Breast epithelium (tissue), 3 donors: ENCODE data around the gene ABCA3.

Source experiments
- CTCF ChIP-seq, 3 donors: fragments of 450-650 bp; IDR thresholded peaks; one replicate each; pipeline ENCODE4 v1.5.1; 2016 to 2017; ENCODE audit warnings: antibody characterized with exemption in 3 of 3, mild to moderate bottlenecking in 3 of 3, moderate library complexity in 3 of 3
- POLR2A ChIP-seq: fragments of 450-650 bp; IDR thresholded peaks from one replicate; pipeline ENCODE4 v1.6.1; 2016; ENCODE audit warnings: antibody characterized with exemption, mild to moderate bottlenecking, moderate library complexity
- POLR2AphosphoS5 ChIP-seq, 3 donors: sonication (generic); formaldehyde crosslinking; IDR thresholded peaks; one replicate each; pipeline ENCODE4 v1.6.1; 2017; ENCODE audit warnings: antibody characterized with exemption in 3 of 3

- TF ChIP-seq CTCF (IDR thresholded peaks at IDR 0.05) (no peak), POLR2A (no peak), POLR2AphosphoS5 (IDR thresholded peaks at IDR 0.05) (no peak)
Observed at GRCh38 chr16:2357331-2357730, 16.8 kb upstream of the ABCA3 start.
